Measurements from ENCODE around the gene AMT.
A peak's percentile ranks its signal among the peaks of the same experiment; 100 is the strongest.
"Not testable (repeated sequence)": the region's sequence is repeated elsewhere in the genome, so short reads cannot be mapped to it uniquely, and the experiment has no call there.

AMT gene

DNA sequence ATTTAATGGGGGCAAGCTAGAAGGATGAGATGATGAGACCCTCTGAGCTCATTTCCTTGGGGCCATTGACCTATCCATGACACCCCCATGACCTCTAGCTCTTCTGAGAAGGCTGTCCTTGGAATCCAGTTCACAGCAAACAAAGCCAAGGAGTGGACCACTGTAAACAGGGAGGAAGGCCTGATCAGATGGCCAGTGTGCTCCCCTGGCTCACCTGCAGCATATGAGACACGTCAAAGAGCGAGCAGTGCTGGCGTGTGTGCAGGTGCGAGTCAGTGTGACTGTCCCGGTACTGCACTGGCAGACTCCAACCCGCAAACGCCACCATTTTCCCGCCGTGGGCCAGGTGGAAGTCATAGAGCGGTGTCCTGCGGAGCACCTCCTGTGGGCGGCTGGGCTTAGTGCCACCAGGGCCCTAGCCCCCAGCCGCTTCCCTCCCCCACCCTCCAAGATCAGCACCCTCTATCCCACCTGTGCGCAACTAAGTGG is 339 bp downstream of the AMT start:
- DNase-seq: no peak

DNA sequence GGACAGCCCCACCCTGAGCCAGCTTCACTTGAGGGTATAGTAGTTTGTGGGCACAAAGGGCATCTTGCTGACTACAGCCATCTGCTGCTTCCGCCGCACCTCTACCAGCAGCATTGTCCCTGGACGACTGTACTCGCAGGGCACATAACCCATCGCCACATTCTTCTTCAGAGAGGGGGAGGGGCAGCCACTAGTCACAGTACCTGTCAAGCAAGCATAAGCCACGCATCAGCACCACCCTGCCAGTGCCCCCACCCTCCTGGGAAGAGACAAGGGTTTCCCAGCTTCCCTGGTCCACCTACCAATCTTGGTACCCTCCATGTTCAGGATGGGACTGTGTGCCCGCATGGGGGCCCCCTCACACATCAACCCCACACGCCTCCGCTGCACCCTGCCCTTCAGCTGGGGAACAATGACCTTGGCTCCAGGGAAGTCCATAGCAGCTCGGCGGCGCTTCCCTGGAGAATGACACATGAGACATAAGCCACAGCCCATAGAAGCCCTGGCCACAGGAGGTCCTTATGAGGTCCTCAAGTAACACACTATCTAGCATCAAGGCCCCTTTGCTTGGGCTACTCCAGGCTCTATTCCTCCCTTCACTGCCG is 4.7 kb downstream of the AMT start:
- no peak for DNase-seq

DNA sequence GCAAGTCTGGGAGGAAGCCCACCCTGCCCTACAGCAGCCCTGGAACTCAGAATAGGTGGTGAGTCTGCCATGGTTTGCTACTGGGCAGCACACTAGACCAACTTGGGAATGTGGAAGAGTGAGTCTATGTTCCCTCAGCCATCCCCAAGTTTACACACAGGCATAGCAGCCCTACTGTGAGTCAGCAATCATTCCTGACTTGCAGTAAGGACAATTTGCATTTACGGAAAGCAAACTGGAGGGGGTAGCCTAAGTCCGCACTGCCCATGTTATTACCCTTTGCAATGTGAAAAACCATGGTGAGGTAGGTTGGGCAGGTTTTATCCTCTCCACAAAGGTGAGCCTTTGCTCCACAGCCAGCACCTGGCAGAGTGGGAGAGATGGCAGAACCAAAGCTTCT is 5.4 kb downstream of the AMT start:
- no peak for DNase-seq

DNA sequence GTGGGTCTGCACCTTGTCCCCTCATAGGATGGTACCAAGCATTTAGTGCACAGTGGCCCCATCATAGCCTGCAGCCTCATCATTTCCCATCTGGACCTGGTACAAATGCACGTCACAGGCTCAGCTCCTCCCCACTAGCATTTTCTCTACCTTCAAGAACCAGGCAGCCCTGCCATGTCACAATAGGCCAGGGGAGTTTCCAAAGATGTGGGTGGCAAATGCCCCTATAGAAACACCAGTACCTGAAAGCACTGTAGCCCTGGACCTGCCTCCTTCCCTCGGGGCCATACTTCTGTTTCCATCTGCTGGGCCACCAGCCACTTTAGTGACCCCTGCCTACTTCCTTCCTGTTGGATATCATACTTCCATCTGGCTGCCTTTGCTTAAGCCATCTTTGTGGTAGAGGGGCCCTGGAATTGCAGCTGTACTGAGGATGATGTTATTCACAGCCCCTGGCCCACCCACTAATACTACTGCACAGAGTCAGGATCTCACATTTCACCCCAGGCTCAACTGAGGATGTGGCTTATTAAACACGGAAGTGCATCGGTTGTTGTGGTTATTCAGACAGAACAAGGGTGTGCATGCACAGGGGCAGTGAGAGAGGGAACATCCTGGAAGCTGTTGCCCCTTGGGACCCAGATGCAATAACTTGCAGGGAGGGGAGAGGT is 6.2 kb downstream of the AMT start:
- no peak for DNase-seq

DNA sequence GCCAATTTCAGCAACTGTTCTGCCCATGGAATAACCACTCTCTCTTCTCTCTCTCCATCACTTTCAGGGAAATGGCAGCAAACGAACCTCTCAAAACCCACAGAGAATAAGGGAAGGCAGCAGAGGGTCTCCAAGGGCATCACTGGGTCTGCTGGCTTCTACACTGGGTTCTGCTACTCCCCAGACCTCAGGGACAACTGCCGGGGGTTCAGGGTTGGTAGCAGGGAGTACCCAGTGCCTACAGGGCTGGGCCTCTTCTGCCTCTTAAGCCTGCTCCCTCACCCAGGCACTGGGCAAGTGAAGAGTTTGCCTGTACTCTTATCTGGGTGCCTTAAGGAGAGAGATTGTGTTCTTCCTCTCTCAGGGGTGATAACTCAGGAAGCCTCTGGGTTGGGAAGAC is 7.5 kb downstream of the AMT start:
- DNase-seq: no peak

DNA sequence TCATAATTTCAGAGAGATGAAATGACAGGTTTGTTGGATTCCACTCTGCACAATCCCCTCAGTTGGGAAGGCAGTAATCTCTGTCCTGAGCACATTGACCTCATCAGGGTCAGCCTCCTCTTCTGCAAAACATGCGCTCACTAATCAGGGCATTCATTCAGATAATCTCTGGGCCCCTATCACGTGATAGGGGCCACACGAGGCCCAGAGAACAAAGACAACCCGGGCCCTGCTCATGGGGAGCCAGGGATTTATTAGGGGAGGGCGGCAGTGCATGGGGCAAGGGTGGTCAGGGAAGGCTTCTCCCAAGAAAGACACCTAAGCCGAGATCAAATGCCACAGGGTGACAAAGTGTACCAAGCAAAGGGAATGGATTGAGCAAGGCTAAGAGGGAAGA is 8.9 kb downstream of the AMT start:
- DNase-seq: no peak

DNA sequence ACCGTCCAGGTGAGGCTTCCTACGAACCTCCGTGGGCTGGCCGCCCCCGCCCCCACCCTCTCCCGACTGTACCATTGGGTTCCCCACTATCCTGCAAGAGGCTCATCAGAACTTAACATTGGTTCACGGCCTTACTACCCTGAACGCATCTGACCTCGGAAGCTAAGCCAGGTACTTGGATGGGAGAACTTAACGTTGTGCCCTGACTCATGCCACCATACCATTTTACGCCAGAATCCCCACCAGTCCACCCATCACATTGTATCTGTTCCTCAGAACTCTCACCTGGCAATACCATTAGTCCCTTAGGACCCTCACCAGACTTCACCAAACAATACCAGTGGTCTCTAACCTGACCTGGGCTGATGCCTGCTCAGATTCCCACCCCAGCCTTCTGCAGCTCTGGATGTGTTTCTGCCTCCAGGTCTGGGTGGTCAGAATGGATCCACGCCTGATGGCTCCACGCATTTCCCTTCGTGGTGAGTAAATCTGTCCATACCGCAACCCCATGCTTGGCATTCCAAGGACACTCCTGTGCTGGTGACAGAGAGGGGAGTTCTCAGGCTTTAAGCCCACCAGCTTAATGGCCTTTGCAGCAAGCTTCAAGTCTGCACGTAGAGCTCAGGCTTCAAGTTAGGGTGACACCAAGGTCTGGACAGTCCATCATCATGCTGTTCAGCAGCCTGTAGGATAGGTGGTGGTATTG is 9.5 kb downstream of the AMT start:
- DNase-seq: no peak

DNA sequence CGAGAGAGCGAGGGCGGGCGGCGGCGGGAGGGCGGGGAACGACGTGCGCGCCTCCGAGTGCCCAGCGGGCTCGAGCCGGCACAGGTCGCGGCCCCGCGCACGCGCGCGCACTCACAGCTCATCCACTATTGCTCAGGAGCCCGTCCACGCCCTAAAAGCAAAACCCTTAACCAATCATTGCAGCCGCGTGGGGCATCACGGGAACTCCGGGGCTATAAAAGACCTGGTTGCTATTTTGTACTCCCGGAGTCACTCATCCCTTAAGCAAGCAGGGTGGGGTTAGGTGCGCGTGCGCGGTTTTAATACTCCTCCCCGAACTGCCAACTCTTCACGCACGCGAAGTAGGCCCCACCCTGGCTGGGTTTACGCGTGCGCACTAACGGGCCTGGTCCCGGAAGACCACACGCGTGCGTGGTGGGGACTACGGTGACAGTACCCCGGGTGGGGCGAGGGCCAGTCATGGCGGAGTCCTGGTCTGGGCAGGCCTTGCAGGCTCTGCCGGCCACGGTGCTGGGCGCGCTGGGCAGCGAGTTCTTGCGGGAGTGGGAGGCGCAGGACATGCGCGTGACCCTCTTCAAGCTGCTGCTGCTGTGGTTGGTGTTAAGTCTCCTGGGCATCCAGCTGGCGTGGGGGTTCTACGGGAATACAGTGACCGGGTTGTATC is 10.2 kb downstream of the AMT start, which contains the start of the genes RHOA and TCTA:
Gene RHOA (minus strand): TSS at position 9 of the 664 bp plus-strand sequence. CDS start 36,387 bp downstream, outside the sequence.
Gene TCTA (plus strand): TSS at position 456 of the 664 bp plus-strand sequence. CDS start 4 bp downstream, at position 460.
- peak; percentile 98 to 100 for DNase-seq

DNA sequence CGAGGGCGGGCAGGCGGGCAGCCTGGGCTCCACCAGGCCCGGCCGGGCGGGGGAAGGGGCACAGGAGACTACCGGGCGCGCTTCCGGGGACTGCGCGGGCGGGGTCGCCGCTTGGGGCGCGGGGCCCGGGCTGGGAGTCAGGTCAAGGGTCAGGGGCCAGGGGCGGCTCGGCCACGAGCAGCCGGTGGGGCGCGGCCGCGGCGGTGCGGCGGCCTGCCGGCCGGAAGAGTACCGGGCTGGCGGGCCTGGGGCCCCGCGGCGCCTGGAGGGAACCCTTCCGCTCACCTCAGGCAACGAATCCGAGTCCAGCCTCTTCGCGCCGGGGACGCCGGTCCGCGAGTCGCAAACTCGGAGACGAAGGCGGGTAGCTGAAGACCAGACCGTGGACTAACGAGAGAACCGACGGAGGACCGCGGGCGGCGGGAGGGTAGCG is 10.7 kb downstream of the AMT start:
- peak in 1 of 2 experiments; percentile 43 for DNase-seq

DNA sequence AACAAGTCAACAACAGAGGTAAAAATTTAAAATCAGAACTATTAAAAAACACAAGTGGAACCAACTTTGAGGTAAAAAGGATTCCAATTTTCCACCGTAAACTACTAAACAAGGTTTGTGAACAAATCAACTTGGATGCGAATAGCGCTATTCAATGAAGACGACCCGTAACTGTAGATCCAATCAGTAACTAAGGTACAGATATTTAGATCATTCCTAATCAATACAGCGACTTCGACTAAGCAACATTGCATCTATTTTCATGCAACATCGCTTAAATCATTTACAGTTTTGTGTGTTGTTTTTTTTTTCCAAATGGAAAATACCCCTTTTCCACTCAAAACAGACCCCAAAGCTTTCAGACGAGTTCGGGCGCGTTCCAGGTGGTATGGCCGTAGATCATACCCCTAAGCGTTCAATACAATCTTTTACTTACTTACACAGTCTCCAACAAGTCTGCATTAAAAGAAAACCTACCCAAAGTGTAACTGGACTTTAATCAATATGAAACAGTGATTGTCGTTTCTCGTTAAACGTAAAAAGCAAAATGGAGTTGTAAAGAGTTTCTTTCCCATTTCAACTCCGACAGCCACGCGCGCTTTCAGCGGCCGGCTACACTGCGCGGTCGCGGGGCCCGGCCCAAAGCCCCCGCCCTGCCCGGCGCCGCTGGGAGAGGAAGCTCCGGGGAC is 11.3 kb downstream of the AMT start:
- DNase-seq: no peak

DNA sequence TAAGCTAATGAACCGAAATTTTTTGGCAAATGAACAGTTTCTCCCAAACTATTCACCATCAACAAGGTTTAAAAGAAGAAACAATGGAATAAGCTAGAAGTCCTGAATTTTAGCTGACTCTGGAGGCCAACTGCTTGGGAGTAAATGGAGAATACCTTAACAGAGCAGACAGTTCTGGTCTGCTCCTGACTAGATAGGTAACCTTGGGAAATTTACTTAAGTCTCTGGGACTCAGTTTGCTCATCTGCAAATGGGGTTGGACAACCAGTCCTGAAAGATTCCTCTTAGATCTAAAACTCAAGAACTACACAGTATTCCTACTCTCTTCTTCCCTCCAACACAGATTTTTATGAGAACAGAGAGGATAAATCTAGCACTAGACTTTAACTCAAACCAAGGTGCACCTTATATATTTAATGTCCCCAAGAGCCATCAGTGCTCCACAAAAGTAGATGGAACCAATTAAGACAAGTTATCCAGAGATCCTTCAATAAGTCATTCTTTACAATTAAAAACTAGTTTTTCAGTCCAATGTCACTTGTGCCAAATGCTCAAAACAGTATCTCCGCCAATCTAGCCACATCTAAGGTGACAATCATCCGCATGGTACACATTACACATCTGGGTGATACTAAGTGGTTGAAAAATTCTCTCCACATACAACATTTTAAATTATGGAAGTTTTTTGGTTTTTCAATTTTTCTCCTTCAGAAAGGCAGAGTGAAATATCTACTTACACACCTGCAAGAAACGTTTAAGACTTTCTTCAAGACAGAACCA is 12.0 kb downstream of the AMT start:
- no peak for DNase-seq

DNA sequence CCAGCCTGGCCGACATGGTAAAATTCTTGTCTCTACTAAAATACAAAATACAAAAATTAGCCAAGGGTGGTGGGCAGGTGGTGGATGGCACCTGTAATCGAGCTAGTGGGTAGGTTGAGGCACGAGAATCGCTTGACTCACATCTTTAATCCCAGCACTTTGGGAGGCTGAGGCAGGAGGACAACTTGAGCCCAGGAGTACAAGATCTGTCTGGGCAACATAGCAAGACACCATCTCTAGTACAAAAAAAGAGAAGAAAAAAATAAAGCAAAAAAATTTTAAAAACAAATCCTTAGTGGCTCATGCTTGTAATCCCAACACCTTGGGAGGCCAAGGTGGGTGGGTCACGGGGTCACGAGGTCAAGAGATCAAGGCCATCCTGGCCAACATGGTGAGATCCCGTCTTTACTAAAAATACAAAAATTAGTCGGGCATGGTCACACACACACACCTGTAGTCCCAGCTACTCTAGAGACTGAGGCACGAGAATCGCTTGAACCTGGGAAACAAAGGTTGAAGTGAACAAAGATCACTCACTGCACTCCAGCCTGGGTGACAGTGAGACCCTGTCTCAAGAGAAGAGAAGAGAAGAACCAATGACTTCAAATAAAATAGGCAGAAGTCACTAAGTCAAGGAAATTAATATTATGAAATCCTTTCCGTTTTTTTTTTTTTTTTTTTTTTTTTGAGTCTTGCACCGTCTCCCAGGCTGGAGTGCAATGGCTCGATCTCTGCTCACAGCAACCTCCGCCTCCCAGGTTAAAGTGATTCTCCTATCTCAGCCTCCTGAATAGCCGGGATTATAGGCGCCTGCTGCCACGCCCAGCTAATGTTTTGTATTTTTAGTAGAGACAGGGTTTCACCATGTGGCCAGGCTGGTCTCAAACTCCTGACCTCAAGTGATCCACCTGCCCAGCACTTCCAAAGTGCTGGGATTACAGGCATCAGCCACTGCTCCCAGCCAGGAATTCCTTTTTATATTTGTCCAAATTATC is 15.4 kb downstream of the AMT start:
- DNase-seq: no peak

DNA sequence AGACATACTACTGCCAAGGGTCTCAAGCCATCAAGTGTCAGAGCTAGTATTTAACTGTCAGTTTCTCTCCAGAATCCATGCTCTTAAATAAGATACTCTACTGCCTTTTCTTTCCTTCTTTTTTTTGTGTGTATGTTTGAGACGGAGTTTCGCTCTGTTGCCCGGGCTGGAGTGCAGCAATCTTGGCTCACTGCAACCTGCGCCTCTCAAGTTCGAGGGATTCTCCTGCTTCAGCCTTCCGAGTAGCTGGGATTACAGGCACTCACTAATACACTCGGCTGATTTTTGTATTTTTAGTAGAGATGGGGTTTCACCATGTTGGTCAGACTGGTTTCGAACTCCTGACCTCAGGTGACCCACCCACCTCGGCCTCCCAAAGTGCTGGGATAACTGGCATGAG is 16.7 kb downstream of the AMT start:
- not testable (repeated sequence) for DNase-seq

DNA sequence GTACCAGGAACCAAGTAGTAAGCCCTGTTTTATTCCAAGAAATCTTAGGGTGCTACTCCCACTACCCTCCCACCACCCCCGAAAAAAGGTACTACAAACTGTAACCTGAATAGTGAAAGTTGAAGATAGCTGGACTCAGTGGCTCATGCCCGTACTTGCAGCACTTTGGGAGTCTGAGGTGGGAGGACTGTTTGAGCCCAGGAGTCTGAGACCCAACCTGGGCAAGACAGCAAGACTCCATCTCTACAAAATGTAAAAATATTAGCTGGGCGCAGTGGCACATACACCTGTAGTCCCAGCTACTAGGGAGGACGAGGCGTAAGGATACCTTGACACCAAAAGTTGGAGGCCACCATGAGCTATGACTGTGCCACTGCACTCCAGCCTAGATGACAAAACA is 18.4 kb downstream of the AMT start:
- no peak for DNase-seq

DNA sequence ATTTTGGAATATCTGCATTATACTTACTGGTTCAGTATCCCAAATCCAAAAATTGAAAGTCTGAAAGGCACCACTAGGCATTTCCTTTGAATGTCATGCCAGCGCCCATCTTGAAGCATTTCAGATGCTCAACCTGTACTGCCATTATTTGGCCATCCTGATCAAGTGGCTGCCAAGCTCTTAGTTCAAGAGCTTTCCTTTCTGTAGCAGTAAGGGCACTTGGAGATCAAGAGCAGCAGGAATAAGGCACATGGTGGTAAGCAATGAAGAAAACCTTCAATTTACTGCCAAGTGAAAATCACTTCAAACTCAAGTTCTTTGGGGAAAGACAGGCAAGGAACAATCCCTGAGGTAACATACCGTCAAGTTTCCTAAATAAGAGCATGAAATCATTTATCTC is 20.5 kb downstream of the AMT start:
- no peak for DNase-seq

DNA sequence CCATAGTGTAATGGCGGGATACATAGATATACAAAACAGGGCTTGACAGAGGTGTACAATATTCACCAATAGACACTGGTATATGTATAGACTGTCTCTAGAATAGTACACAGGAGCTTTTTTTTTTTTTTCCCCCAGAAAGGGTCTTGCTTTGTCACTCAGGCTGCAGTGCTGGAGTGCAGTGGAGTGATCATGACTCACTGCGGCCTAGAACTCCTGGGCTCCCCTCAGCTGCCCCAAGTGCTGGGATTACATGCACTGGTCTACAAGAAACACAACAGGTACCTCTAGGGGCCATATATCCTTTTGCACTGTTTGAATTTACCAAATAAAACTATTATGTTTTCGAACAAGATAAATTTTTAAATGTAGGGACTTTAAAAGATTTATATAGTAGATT is 22.8 kb downstream of the AMT start:
- no peak for DNase-seq

DNA sequence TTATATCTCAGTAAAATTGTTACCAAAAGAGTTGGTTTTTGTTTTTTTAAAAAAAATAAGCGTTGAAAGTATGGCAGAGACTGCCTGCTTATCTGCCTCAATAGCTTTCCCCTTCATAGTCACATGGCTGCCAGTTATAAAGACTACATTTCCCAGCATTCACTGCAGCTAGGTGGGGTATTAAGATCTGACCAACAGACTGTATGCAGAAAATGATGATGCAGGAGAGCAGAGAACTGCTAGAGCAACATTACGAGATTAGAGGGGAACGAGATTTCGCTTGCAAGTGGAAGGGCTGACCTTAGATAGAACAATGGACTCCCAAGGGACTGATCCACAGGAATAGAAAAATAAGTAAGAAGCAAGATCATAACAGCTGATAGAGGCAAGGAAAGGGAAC is 24.8 kb downstream of the AMT start:
- DNase-seq: peak in 1 of 2 experiments; percentile 60

DNA sequence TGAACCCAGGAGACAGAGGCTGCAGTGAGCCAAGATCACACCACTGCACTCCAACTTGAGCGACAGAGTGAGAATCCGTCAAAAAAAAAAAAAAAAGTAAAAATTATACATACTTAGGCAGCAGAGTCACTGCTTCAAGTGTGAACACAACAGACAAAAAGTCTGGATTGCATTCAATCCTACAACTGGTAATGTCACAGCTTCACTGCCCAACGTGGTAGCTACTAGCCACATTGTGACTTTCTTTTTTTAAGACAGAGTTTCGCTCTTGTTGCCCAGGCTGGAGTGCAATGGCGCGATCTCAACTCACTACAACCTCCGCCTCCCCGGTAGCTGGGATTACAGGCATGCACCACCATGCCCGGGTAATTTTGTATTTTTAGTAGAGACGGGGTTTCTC is 31.0 kb downstream of the AMT start:
- DNase-seq: not testable (repeated sequence)

DNA sequence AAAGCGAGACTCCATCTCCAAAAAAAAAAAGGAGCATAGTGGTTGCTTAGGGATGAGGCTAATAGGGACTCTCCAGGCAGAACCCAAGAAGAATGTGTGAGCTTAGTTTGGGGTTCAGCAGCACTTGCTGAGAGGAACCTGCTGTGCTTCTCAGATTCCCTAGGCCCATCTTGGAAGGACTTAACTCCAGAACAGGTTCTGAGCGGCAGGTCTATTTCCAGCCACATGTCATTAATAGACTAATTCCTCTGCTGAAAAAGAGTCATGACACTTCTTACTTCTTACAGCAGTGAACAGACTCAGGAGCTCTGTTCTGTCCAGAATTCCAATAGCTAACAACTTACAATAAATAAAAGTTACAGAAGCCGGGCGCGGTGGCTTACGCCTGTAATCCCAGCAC is 33.0 kb downstream of the AMT start:
- DNase-seq: no peak

DNA sequence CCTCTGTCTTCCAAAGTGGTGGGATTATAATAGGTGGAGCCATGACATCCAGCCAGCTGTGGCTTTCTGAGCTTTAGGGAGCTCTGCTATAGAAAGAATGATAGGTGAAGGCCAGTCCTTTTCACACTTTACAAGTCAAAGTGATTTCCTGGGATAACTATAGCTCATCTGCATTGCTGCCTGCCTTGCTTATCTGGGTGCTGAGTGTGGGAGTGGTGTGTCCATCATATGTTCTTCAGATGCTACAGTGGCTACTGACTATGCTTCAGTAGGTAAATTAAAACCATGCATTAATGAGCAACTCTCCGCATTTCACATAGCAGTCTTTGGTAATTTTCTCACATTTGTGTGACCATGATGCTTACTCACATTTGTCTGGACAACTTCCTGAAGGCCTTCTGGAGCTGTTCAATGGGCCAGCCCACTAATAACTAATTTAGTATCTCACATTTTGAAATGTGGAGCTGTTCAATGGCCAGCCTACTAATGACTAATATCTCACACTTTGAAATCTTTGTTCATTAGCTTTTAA is 33.9 kb downstream of the AMT start:
- DNase-seq: no peak

All from NCI-H524 (cell line).